ENCODE results near the gene NDUFB11.
A peak's percentile ranks its signal among the peaks of the same experiment; 100 is the strongest.

NDUFB11 gene

DNA sequence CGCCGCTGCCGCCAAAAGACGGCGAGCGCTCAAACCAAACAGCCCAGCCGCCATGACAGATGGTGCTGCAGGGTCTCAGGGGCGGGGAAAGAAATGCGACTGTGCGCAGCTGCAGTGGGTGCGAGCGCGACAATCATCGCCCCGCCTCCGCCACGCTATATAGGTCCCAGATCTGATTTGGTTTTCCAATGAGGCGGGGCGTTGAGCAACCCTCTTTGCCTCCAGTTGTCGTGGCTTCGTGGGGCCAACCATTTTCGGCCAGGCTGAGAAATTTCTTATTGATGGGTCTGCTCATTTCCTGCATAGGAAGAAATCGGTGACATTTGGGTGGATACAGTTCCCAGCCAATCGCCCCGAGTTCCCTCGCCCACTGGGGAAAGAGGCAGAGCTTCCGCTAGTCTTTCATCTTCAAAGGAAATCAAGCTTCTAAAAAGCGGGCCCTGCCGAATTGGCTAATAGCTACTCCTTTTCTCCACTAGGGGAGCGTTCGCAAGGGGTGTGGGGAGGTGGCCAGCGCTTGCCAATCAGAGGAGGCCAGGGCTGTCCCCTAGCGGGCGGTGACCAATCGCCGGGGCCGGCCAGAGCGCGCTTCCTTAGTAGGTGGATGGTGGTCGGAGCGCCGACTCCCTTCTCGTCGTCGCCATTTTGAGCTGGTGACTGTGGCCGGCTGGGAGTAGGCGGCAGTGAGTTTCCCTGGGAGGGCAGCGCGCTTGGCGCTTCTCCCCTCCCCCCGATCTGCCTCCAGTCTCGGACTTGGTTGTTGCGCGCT is at the start of gene NDUFB11, which contains the start of gene RBM10:
TSS of gene NDUFB11 (minus strand) at position 77 of the 769 bp plus-strand sequence. CDS start at position 54, 23 bp downstream.
TSS of gene RBM10 (plus strand) at position 596 of the 769 bp plus-strand sequence. CDS start 2,261 bp downstream, outside the sequence.
- peak; percentile 95 for DNase-seq

DNA sequence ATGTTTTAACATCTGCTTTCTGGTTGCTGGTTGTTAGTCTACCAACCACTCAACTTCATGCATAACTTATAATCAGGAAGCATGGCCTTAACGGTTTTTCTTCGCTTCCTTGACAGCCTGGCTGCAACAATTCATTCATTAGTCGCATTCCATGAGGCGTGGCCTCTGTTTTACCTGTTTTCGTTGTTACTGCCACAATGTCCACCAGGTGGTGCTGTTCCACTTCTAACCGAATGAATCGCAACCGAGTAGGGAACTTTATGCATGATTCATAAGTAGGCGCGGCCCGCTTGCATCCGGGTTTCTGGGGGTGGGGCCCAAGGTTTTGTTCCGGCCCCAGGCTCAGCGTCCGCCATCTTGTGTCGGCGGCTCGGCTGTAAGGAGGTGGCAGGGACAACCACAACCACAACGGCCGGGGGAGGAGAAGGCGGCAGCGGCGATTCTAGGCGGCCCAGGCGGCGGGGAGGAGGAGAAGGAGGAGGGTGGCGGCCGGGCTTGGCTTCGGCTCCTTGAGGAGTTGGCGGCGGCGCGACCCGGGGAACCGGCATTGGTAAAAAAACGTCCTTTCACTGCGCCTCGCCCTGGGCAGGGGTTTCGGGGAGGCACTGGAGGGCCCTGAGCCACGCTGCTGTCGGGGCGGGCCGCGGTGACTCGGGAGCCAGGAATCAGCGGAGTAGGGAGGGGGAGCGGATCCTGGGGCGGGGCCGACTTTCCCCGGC is 49.1 kb upstream of the NDUFB11 start, which contains the start of gene UBA1:
TSS of gene UBA1 (plus strand) at position 355 of the 719 bp plus-strand sequence. CDS start 4,974 bp downstream, outside the sequence.
- peak; percentile 93 for DNase-seq

DNA sequence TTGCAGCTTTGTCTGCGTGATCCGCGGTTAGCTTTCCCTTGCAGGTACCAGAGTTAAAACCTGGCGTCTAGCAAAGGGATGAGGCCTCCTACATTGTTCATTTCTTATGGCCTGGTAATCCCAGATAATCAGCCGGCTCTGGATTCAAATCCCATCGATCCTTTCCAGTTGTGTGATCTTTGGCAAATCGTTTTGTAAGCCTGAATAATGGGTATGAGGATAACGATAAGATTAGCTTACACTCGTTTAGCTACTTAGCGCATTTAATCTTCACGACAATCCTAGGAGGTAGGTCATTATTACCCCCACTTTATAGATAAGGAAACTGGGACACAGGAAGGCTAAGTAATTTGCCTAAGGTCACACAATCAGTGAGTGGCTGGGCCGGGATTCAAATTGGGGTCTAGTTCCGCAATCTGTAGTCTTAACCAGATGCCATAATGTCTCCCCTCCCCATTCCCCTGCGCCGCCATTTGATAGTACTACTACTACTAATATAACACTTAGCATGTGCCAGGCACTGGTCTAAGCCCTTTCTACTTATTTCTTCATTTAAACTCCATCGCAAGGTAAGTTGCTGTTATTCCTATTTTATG is 47.4 kb upstream of the NDUFB11 start:
- DNase-seq, result no peak

DNA sequence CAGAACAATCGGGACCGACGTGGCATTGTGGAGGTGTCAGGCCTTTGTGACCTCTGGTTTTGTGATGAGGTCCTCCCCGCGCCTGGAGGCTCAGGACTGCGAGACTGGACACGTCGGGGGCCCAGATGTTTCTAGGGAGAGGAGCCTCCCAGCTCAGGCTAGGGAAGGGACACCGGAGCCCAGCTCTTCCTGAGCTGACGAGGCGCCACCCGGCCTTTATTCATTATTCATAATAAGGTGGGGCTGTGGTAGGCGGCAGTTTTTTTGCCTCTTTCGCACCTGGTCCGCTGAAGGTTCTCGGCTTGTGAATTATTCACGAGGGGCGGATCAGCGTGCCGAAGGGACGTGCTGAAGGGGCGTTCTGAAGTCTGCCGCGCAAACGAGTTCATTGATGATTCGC is 46.8 kb upstream of the NDUFB11 start:
- DNase-seq, result no peak

DNA sequence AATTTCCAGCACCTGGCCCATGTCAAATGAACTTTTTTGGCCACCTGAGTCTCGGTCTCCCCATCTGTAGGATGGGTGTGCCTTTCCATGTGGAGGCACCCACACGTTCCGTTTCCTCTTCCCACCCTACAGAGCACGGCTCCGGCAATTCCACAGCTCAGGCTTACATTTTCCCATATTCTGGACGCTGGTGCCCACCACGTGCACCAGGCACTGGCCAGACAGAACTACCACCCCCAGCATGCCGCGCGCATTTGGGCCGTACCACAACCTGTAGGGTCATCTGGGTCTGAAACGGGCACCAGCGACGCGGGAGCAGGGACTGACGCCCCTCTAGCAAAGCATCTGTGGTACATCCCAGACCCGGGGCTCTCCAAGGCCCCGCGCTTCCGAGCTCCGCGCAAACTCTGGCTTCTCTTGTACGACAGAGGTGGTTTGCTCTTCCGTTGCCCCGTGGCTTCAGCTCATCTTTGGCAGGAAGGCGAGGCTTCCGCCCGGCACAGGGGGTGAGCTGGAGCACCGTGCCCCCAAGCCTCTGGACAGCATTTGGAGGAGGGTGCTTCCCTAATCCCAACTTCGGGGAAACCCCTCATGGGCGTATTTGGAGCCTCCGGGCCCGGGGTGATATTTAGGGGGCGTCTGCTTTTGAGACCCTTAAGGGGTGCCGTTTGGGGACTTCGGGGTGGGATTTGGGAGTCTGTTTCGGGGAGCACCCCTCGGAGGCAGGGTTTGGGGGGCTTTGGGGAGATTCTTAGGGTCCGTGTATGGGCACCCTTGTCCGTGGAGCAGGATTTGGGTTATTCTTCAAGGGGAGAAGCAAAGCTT is 46.2 kb upstream of the NDUFB11 start:
- peak; percentile 94 for DNase-seq

DNA sequence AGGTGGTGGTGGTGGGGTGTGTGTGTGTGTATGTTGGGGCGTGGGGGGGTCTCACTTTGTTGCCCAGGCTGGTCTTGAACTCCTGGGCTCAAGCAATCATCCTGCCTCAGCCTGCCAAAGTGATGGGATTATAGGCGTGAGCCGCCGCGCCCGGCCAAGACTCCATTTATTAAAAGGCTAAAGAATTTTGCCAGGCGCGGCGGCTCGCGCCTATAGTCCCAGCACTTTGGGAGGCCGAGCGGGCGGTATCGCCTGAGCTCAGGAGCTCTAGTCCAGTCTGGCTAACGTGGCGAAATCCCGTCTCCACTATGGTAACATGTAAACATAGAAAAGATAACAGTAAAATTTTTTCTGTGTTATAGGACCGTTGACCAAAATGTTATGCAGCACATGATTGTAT is 45.4 kb upstream of the NDUFB11 start:
- no peak for DNase-seq

DNA sequence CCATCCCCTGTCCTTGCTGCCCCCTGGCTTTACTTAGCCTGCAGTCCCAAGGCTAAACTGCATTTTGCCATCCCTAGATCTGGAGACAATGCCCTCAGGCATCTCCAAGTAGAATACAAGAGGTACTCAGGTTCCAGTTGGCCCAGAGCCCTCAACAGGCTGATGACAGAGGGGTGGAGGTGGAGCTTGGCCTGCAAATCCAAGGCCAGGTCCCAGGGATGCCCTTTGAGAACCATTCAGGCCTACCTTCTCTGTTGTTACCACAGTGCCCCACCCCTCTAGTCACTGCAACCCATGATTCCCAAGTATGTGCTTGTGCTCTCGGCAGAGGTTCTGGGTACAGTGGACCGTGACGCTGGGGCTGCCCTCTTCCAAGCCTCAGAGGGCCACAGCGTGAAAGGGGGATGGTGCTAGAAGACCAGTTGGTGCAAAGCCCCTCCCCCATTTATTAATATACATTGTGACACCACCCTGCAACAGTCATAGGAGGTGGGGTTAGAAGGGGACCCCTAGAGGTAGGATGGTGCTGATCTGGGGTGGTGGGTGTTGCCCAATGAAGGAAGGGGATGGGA is 42.7 kb upstream of the NDUFB11 start:
- no peak for DNase-seq

DNA sequence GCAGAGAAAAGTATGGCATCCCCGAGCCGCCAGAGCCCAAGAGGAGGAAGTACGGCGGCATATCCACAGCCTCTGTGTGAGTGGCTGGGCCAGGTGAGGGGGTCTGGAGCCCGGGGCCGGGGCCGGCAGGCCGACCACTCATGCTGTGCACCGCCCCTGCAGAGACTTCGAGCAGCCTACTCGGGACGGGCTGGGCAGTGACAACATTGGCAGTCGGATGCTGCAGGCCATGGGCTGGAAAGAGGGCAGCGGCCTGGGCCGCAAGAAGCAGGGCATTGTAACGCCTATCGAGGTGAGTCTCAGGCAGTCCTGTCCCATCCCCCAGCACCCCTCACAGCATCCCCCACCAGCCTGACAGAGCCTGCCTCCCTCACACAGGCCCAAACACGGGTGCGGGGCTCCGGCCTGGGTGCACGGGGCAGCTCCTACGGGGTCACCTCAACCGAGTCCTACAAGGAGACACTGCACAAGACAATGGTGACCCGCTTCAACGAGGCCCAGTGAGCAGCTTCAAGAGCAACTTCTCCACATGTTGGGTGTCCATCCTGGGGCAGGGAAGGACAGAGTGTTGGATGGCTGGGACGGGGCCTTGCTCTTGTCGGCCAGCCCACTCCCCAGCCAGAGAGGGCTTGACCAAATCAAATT is 41.7 kb upstream of the NDUFB11 start:
- DNase-seq, result no peak

DNA sequence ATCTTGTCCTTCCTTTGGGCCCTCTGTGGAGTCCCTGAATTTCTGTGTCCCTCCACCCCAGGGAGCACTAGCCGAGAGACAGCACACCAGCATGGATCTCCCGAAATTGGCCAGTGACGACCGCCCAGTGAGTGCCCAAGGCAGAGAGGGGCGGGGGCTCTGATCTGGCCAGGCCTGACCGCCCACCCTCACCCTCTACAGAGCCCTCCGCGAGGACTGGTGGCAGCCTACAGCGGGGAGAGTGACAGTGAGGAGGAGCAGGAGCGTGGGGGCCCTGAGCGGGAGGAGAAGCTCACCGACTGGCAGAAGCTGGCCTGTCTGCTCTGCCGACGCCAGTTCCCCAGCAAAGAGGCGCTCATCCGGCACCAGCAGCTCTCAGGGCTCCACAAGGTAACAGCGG is 40.7 kb upstream of the NDUFB11 start:
- DNase-seq, result no peak

DNA sequence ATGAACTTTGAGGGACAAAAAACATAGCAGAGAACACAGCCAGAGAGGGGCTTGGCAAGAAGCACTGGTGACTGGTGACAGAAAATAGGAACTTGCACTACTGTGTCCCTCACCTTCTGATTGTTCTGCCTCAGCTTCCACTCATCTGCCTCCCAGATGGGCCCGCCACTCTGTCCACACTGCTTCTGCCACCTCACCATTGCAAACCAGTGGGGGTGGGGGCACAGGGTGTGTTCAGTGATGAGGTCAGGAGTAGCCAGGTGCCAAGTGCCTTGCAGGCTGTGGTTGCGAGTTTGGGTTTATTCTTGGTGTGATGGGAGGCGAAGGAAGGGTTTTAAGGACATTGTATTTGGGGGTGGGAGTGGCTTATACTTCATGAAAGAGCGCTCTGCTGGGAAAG is 40.0 kb upstream of the NDUFB11 start:
- no peak for DNase-seq

DNA sequence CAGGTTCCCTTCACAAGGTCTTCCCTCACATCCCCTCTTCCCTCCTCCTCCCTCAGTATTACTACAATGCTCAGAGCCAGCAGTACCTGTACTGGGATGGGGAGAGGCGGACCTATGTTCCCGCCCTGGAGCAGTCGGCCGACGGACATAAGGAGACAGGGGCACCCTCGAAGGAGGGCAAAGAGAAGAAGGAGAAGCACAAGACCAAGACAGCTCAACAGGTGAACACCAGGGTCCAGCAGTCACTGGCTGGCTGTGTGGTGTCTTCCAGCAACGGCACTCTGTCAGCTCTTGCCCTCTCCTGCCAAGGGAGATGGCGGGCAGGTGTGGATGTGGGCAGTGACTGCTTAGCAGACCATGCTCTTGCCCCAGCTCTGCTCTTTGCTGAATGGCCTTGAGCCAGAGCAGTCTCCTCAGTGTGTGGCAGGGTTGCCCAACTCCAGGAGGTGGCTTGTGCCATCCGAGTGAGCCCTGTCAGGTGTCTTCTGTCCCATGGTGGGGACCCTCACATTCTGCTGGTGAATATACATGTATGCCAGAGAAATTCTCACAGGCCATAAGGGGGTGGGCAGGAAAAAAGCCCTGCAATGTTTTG is 37.7 kb upstream of the NDUFB11 start:
- DNase-seq, result no peak

DNA sequence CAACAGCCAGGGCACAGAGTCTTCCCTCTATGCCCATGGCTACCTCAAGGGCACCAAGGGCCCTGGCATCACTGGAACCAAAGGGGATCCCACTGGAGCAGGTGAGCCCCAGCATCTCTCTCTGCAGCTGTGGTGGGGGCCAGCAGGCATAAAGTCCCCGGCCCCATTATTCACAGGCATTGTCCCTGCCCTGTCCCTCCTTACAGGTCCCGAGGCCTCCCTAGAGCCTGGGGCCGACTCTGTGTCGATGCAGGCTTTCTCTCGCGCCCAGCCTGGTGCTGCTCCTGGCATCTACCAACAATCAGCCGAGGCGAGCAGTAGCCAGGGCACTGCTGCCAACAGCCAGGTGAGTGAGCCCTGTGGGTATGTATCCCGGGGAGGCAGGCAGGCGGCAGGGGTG is 36.8 kb upstream of the NDUFB11 start:
- DNase-seq, result no peak

DNA sequence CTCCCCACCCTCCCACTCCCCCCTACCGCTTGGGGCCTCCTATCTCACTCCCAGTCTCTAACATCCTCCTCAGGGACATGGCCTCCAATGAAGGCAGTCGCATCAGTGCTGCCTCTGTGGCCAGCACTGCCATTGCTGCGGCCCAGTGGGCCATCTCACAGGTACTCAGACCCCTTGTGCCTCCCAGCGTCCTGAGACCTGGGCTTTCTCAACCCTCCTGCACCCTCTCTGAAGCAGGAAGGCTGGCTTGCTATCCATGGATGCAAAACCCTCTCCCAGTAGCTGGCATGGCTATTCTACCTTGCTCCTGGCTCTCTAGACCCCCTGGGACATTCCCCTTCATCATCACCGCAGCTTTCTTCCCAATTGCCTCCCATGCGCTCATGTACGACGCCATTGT is 35.8 kb upstream of the NDUFB11 start:
- DNase-seq, result no peak

DNA sequence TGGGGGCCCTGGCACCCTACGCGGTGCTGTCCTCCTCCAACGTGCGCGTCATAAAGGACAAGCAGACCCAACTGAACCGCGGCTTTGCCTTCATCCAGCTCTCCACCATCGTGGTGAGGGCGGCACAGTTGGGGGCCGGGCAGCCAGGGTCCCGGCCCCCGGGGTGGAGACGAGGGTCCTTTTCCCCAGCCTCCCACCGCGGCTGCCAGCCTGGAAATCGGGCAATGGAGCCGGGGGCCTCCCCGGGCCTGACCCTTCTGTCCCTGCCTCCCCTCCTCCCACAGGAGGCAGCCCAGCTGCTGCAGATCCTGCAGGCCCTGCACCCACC is 35.4 kb upstream of the NDUFB11 start:
- DNase-seq, result no peak

DNA sequence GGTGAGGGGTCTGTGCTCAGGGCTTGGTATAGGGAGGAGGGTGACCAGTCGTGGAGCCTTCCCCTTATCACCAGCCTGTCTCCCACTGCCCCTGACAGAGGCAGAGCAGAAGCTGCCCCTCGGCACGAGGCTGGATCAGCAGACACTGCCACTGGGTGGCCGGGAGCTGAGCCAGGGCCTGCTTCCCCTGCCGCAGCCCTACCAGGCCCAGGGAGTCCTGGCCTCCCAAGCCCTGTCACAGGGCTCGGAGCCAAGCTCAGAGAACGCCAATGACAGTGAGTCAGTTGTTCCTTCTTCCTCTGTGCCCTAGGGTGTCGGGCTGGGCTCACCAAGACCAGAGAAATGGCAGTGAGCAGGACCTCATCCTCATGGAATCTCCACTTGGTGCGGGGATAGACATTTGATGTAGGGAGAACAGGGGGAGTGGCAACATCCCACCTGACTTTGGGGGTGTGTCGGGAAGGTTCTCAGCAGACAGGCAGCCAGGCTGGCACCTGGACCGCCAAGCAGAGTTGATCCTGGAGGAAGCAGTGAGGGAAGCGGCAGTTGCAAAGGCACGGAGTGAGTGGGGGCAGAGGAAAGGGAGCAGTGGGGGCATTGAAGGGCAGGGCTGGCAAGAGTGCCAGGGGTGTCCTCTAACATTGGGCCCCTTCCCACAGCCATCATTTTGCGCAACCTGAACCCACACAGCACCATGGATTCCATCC is 34.9 kb upstream of the NDUFB11 start:
- no peak for DNase-seq

DNA sequence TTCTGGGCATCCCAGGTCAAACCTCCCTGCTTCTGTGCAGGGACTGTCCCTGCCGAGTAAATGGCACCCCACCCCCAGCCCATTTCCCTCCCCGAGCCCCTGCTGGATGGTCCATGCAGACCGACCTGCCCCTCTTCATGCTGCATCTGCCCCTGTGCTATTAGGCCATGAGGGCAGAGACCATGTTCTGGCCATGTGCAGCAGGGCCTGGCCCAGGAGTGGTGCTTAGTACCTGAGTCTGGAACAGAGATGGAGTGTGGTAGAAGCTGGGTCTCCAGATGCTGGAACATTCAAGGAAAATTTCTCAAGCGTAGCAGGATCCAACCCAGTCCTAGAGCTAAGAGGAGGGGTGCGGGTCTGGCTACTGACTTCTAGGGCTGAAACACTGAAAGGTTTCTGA is 33.8 kb upstream of the NDUFB11 start:
- no peak for DNase-seq

DNA sequence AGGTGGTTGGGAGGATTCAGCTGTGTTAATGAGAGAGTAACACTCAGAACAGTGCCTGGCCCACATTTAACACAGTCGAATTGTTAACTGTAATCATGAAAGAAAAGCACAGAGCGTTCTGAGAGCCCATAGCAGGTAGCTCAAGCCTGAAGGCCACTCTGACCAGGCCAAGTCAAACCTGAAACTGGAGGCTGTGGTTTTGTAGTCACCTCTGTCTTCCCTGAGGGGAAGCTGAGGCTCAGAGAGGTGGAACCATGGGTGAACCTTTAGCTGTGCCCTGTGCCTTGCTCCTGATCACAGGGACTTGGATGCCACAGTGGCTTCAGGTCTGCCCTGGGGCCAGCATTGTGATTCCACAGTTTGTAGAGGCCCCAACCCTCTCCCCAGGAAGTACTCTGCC is 32.6 kb upstream of the NDUFB11 start:
- DNase-seq, result no peak

DNA sequence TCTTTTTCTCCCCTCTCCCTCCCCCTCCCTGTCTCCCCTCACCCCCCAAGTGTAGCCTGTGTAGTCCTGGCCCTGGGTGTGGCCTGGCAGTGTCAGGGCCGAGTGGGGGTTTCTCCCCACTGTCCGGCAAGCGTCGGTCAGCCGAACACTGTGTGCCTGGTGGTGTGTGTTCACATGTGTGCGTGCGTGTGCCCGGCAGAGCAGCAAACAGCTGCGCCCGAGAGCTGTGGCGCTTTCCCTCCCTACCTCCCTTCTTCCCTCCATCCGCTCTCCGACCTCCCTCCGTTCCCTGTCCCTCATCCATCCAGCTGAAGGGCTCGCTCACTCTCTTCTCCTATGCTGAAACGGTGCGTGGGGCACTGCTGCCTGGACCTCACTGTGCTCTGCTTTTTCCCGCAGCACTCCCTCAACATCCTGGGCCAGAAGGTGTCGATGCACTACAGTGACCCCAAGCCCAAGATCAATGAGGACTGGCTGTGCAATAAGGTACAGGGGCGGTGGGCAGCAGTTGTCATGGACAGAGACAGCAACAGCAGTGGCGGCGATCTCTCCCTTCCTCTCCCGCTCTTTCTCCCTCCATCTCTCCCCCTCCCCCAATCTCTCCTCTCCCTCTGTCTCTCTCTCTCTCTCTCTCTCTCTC is 31.7 kb upstream of the NDUFB11 start:
- no peak for DNase-seq

DNA sequence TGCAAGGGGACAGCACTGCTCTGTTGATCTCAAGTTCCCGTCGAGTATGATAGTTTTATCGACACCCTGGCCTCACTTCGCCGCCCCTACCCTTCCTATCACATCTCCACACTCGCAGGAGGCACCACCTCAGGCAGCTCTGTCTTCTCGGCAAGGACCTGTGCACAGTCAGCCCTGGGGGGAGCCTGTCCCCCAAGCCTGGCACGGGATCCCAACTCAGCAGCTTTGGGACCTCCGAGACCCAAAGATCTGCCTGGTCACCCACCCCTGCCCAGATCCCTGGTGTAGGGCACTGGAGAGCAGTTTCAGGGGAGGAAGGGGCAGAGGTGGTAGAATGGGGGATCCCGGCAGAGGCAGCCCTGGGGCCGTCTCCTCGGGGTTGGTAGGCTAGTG is 31.1 kb upstream of the NDUFB11 start:
- DNase-seq, result no peak

DNA sequence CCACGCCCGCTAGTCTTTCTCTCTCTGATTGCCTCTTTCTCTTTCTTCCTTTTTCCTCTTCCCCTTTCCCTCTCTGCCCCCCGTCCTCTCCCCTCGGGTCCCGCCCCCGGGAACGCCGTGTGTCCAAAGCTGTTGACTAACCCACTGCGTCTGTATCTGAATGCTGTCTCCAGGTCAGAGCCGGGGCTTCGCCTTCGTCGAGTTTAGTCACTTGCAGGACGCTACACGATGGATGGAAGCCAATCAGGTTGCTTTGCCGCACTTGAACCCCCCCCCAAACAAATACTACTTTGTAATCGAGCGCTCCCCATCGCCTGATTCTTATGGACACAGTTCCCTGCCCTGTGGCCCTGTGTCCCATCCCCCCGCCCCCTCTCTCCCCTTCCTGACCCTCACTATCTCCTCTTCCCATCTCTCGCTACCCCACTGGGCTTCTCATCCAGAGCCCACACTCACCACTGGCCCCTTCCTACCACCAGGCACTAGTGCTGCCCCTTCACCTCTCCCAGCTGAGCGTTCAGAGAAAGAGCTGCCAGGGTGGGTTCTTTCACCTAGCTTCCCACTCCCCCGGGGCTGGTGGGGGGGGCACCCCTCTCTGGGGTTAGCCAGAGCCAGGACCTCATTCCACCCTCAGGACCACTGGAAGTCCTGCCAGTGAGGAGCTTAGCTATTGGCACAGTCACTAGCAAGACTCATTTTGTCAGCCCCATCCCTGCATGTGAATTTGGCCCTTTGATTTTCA is 30.5 kb upstream of the NDUFB11 start:
- DNase-seq, result no peak

Measured in fibroblast of skin of right biceps (primary cell).